GM12872 (cell line): Measurements from ENCODE around the gene GTF2H3.

ENCODE experiments used
- TF ChIP-seq, protein P1 (sequence below): IDR thresholded peaks from 3 replicates; pipeline ENCODE4 v1.5.1; 2011; ENCODE audit warnings: low read depth, mild to moderate bottlenecking, low read length, moderate library complexity; ENCODE audit not compliant: insufficient read depth

The GTF2H3 gene

DNA sequence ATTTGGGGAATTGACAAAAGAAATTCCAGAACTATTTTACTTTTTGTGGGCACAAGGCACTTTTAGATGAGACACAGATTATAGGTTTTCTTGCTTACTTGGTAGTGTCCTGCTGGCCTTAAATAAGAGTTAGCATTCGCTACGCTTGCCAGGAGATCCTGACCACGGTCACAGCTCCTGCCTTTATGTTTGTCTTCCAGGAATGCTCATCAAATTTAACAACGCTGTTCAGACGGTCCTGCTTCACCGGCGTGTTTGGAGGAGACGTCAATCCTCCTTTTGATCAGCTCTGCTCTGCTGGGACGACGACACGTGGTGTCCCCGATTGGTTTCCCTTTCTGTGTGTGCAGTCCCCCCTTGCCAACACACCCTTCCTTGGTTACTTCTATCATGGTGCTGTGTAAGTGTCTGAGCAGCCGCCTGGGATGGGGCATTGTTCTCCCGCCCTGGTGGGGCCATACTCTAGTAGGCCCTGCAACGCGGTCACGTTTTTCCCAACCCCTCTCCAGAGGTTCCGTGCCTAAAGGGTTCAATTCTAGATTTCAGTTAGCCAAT lies 53.1 kb downstream of the GTF2H3 start:
- TF ChIP-seq, protein P1, sequence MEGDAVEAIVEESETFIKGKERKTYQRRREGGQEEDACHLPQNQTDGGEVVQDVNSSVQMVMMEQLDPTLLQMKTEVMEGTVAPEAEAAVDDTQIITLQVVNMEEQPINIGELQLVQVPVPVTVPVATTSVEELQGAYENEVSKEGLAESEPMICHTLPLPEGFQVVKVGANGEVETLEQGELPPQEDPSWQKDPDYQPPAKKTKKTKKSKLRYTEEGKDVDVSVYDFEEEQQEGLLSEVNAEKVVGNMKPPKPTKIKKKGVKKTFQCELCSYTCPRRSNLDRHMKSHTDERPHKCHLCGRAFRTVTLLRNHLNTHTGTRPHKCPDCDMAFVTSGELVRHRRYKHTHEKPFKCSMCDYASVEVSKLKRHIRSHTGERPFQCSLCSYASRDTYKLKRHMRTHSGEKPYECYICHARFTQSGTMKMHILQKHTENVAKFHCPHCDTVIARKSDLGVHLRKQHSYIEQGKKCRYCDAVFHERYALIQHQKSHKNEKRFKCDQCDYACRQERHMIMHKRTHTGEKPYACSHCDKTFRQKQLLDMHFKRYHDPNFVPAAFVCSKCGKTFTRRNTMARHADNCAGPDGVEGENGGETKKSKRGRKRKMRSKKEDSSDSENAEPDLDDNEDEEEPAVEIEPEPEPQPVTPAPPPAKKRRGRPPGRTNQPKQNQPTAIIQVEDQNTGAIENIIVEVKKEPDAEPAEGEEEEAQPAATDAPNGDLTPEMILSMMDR = no peak

GRCh38 chr12:123690191-123690840 lies 56.7 kb downstream of the GTF2H3 start:
- TF ChIP-seq, protein P1 = no peak

GRCh38 chr12:123696207-123696606 lies 62.6 kb downstream of the GTF2H3 start:
- TF ChIP-seq, protein P1 = no peak

DNA sequence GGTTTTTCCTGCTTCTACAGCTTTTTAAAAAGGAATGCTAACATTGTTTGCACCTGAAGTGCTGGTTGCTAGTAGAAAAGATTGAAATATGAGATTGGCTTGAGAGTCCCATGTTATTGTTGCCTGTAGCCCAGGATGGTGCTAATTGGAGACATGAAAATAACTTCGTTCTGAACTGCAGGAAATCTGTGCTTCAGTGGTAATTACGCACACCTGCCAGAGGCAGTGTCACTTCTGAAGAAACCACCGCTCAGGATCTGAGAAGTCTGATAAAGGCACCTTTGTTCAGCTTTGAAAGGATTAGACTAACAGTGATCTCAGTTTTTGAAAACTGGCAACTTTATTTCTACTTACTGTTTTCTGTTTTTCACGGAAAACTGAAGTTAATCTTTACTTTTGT lies 63.0 kb downstream of the GTF2H3 start:
- TF ChIP-seq, protein P1 = no peak

GRCh38 chr12:123705935-123706334 lies 72.3 kb downstream of the GTF2H3 start:
- TF ChIP-seq, protein P1 = no peak

DNA sequence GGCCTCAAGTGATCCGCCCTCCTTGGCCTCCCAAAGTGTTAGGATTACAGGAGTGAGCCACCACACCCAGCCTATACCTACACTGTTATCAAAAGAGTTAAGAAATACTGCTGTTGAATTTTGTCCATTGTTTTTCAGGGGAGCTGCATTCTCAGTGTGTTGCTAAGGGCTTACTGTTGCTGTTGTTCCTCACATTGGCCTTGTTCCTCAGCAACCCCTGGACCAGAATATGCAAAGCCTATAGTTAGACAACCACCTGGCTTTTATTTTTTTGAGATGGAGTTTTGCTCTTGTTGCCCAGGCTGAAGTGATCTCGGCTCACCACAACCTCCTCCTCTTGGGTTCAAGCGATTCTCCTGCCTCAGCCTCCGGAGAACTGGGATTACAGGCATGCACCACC lies 73.8 kb downstream of the GTF2H3 start:
- TF ChIP-seq, protein P1 = no peak
